Measurements from ENCODE around the gene HOXA5. TPM values are rescaled to one million over a fixed set of nuclear protein-coding genes. Genes with fewer than 3 reads are reported as not detected.

The HOXA5 gene
- total RNA-seq, 1 donor from 2014 or later, result not detected

DNA sequence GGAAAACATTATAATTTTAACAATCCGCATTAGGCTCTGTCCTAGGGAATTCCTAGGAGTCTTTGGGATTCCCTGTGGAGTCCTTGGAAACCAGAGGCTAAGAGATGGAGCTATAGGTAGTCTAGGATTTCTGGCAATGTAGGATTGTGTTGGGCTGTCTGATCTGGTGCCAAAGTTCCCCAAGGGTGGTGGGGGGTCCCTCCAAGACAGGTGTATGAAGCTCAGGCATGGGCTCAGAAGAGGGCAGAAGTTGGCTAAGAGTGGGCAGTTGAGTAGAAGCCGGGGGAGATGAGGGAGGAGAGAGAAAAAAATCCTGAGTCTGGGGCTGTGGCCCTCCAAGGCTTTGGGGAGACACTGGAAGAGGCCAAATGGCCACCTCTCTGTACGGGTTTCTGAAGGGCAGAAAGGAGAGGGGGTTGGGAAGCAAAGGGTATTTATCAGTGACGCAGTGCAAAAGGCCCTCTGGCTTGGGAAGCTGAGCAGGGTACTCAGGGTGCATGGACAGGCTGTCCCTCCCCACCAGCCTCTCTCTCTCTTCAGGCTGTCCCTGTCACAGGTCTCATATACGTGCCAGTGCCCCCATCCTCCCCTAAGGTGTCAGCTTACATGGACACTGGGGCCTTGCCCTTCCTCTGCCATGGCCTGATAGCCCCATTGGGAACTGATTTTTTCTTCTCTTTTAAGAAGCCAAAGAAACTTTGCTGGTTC lies 3.2 kb upstream of the HOXA5 start:
- no peak overlapping the region for H3K4me3 ChIP-seq (ENCODE audit: low read depth, low read length)
- peaks cover 86% of the 10 kb centered on the region for H3K27me3 ChIP-seq (ENCODE audit: control insufficient read depth, insufficient read depth, low read length)
- TF ChIP-seq, protein P1, sequence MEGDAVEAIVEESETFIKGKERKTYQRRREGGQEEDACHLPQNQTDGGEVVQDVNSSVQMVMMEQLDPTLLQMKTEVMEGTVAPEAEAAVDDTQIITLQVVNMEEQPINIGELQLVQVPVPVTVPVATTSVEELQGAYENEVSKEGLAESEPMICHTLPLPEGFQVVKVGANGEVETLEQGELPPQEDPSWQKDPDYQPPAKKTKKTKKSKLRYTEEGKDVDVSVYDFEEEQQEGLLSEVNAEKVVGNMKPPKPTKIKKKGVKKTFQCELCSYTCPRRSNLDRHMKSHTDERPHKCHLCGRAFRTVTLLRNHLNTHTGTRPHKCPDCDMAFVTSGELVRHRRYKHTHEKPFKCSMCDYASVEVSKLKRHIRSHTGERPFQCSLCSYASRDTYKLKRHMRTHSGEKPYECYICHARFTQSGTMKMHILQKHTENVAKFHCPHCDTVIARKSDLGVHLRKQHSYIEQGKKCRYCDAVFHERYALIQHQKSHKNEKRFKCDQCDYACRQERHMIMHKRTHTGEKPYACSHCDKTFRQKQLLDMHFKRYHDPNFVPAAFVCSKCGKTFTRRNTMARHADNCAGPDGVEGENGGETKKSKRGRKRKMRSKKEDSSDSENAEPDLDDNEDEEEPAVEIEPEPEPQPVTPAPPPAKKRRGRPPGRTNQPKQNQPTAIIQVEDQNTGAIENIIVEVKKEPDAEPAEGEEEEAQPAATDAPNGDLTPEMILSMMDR (IDR thresholded peaks at IDR 0.05; ENCODE audit: insufficient read depth, low read length, severe bottlenecking), result no peak
- no peaks in the 10 kb centered on the region for H3K36me3 ChIP-seq (ENCODE audit: control insufficient read depth, insufficient read depth, low read length)
- DNase-seq (ENCODE audit: low read depth), result no peak
- no peak for FAIRE-seq

- no peaks in the 10 kb centered on the region for H3K36me3 ChIP-seq (ENCODE audit: control insufficient read depth, insufficient read depth, low read length)
- DNase-seq (ENCODE audit: low read depth), result no peak
- no peak overlapping the region for H3K4me3 ChIP-seq (ENCODE audit: low read depth, low read length)
- TF ChIP-seq, protein P1 (IDR thresholded peaks at IDR 0.05; ENCODE audit: insufficient read depth, low read length, severe bottlenecking), result no peak
- peak; percentile 13 for FAIRE-seq
- H3K27me3 ChIP-seq (ENCODE audit: control insufficient read depth, insufficient read depth, low read length), result peaks cover 86% of the 10 kb centered on the region
Observed at GRCh38 chr7:27145914-27146412, 2.5 kb upstream of the HOXA5 start.

- DNase-seq (ENCODE audit: low read depth) (no peak), FAIRE-seq (no peak)
- H3K36me3 ChIP-seq (ENCODE audit: control insufficient read depth, insufficient read depth, low read length), result no peaks in the 10 kb centered on the region
- TF ChIP-seq, protein P1 (IDR thresholded peaks at IDR 0.05; ENCODE audit: insufficient read depth, low read length, severe bottlenecking), result no peak
- no peak overlapping the region for H3K4me3 ChIP-seq (ENCODE audit: low read depth, low read length)
- H3K27me3 ChIP-seq (ENCODE audit: control insufficient read depth, insufficient read depth, low read length), result peaks cover 87% of the 10 kb centered on the region
Observed at GRCh38 chr7:27145165-27145913, 1.9 kb upstream of the HOXA5 start.

DNA sequence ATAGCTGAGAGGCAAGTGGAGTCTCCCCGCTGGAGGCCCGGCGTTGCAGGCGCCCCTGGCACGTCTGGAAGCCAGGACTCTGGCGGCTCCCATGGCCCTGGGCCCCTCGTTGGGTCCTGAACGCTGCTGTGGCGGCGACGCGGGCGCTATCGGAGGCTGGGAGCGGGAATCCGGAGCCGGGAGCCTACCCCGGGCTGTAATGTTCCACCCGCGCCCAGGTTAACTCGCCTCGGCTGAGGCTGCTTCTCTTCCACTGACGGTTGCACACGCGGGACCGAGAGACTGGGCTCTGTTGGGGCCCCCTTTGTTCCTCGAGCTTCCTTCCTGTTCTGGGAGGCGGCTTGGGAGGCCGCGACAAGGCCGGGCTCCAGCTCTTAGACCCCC lies 1.3 kb upstream of the HOXA5 start:
- H3K4me3 ChIP-seq (ENCODE audit: low read depth, low read length), result no peak overlapping the region
- no peak for DNase-seq (ENCODE audit: low read depth)
- H3K27me3 ChIP-seq (ENCODE audit: control insufficient read depth, insufficient read depth, low read length), result peaks cover 88% of the 10 kb centered on the region
- TF ChIP-seq, protein P1 (IDR thresholded peaks at IDR 0.05; ENCODE audit: insufficient read depth, low read length, severe bottlenecking), result no peak
- FAIRE-seq, result no peak
- no peaks in the 10 kb centered on the region for H3K36me3 ChIP-seq (ENCODE audit: control insufficient read depth, insufficient read depth, low read length)

- Histone ChIP-seq H3K27me3 (ENCODE audit: control insufficient read depth, insufficient read depth, low read length) (peaks cover 87% of the 10 kb centered on the region), H3K36me3 (ENCODE audit: control insufficient read depth, insufficient read depth, low read length) (no peaks in the 10 kb centered on the region), H3K4me3 (ENCODE audit: low read depth, low read length) (no peak overlapping the region)
- no peak for FAIRE-seq
- DNase-seq (ENCODE audit: low read depth), result no peak
- TF ChIP-seq, protein P1 (IDR thresholded peaks at IDR 0.05; ENCODE audit: insufficient read depth, low read length, severe bottlenecking), result no peak
Observed at GRCh38 chr7:27143950-27144780, 684 bp upstream of the HOXA5 start.
